A549 (cell line): ENCODE measurements around the gene CYP27B1. TPM values are rescaled to one million over a fixed set of nuclear protein-coding genes. Genes with fewer than 3 reads are reported as not detected.

Source experiments
- ATAC-seq, 2 experiments: fragments of 200-7000 bp in 1 of 2; fragments of >200 bp in 1 of 2; cut with Nextera tagmentation in 1 of 2; cut with Tn5 transposase in 1 of 2; 3 replicates each; pipeline versions ENCODE4 v1.8.0 to v1.9.1; 2018 to 2020; ENCODE audit warnings: mild to moderate bottlenecking in 1 of 2, moderate library complexity in 1 of 2
- CTCF ChIA-PET: fragments of 300-600 bp; sonication (Branson Sonifier 250); formaldehyde crosslinking; extraction: SDS; loops from one replicate; lab custom pipeline; 2021; ENCODE audit warnings: antibody characterized with exemption, inconsistent platforms; lab: Yijun Ruan, JAX
- POLR2A ChIA-PET: fragments of 350-600 bp; formaldehyde crosslinking; extraction: SDS; loops from one replicate; lab custom pipeline; 2021; ENCODE audit warnings: antibody characterized with exemption, inconsistent platforms; lab: Yijun Ruan, JAX
- DNase-seq, 2 experiments: peaks; one replicate each; pipeline versions ENCODE4 v3.0.0 to v3.0.0-alpha.2; 2011 to 2016; ENCODE audit warnings: low read depth in 1 of 2, low spot score in 1 of 2
- FAIRE-seq: peaks from 2 replicates; lab custom pipeline; 2011; peaks lifted over from hg19 to GRCh38; lab: Jason Lieb, UNC
- H3K27ac ChIP-seq, 2 experiments: fragments of >200 bp; sonication (Bioruptor Twin); formaldehyde crosslinking; 3 replicates each; pipeline ENCODE4 v1.5.1; 2016 to 2017
- H3K4me1 ChIP-seq: fragments of >200 bp; sonication (Bioruptor Twin); formaldehyde crosslinking; 3 replicates; pipeline ENCODE4 v1.6.1; 2016
- H3K4me2 ChIP-seq: fragments of >200 bp; sonication (Bioruptor Twin); formaldehyde crosslinking; 3 replicates; pipeline ENCODE4 v1.6.1; 2016
- H3K4me3 ChIP-seq: fragments of >200 bp; sonication (Bioruptor Twin); formaldehyde crosslinking; 3 replicates; pipeline ENCODE4 v1.5.1; 2016
- H3K9me3 ChIP-seq: fragments of >200 bp; sonication (Bioruptor Twin); formaldehyde crosslinking; 3 replicates; pipeline ENCODE4 v1.6.1; 2016
- CBX8 ChIP-seq: fragments of 200-600 bp; sonication (generic); IDR thresholded peaks from 2 replicates; pipeline ENCODE4 v1.6.1; 2016
- EHF ChIP-seq: fragments of 250-450 bp; sonication (Bioruptor Pico); IDR thresholded peaks from 2 replicates; pipeline ENCODE4 v1.5.0; 2020; ENCODE audit warnings: mild to moderate bottlenecking
- EP300 ChIP-seq, 2 experiments: fragments of >200 bp; sonication (Bioruptor Twin); formaldehyde crosslinking; IDR thresholded peaks; 2 replicates in 1 of 2; 3 replicates in 1 of 2; pipeline ENCODE4 v1.6.1; 2016 to 2017
- FOSB ChIP-seq: fragments of 250-450 bp; sonication (Bioruptor Pico); IDR thresholded peaks from 2 replicates; pipeline ENCODE4 v1.5.0; 2020; ENCODE audit warnings: mild to moderate bottlenecking, moderate library complexity
- HOXB13 ChIP-seq: fragments of 250-450 bp; sonication (Bioruptor Pico); IDR thresholded peaks from 2 replicates; pipeline ENCODE4 v1.5.0; 2020; ENCODE audit warnings: low read depth, mild to moderate bottlenecking, moderate library complexity
- JUNB ChIP-seq: fragments of >200 bp; sonication (Bioruptor Twin); formaldehyde crosslinking; IDR thresholded peaks from 2 replicates; pipeline ENCODE4 v1.6.1; 2016
- MYC ChIP-seq: IDR thresholded peaks from 2 replicates; pipeline ENCODE4 v1.6.1; 2012; ENCODE audit warnings: mild to moderate bottlenecking, inconsistent platforms, low read length, improper control_type of control experiment, borderline replicate concordance
- NPAS2 ChIP-seq: fragments of 250-450 bp; sonication (Bioruptor Pico); IDR thresholded peaks from 2 replicates; pipeline ENCODE4 v1.8.0; 2022; ENCODE audit warnings: mild to moderate bottlenecking, moderate library complexity, borderline replicate concordance
- PHF8 ChIP-seq: fragments of 200-600 bp; sonication (generic); IDR thresholded peaks from 2 replicates; pipeline ENCODE4 v1.6.1; 2016; ENCODE audit warnings: low read depth, mild to moderate bottlenecking, antibody characterized with exemption, moderate library complexity, borderline replicate concordance
- RAD21 ChIP-seq, 2 experiments: fragments of >200 bp in 1 of 2; sonication (Bioruptor Twin) in 1 of 2; formaldehyde crosslinking in 1 of 2; IDR thresholded peaks in 1 of 2; conservative IDR thresholded peaks in 1 of 2; 2 replicates in 1 of 2; 3 replicates in 1 of 2; pipeline ENCODE4 v1.6.1; 2012 to 2018; ENCODE audit warnings: inconsistent platforms in 1 of 2
- RNF2 ChIP-seq: fragments of 200-600 bp; sonication (generic); IDR thresholded peaks from 2 replicates; pipeline ENCODE4 v1.6.1; 2016; ENCODE audit warnings: low read depth, mild to moderate bottlenecking, antibody characterized with exemption, moderate library complexity, borderline replicate concordance
- SREBF2 ChIP-seq: fragments of 450-650 bp; IDR thresholded peaks from 2 replicates; pipeline ENCODE4 v1.6.1; 2014; ENCODE audit warnings: mild to moderate bottlenecking, moderate library complexity
- TP53 ChIP-seq: fragments of 250-450 bp; sonication (Bioruptor Pico); IDR thresholded peaks from 2 replicates; pipeline ENCODE4 v1.5.0; 2021; ENCODE audit warnings: mild to moderate bottlenecking, moderate library complexity
- ZC3H11A ChIP-seq: fragments of 450-650 bp; IDR thresholded peaks from 2 replicates; pipeline ENCODE4 v1.6.1; 2014; ENCODE audit warnings: antibody characterized with exemption, mild to moderate bottlenecking
- ZNF302 ChIP-seq: fragments of 250-450 bp; sonication (Bioruptor Pico); IDR thresholded peaks from 2 replicates; pipeline ENCODE4 v1.9.0; 2021; ENCODE audit warnings: inconsistent platforms, mild to moderate bottlenecking, moderate library complexity
- WGBS: methylation state at CpG from one replicate; pipeline ENCODE4 v1.1.6; 2017; ENCODE audit errors: missing lambda C conversion rate; 5-methylcytosine and 5-hydroxymethylcytosine counted together
- polyA plus RNA-seq, 4 experiments: library from polyadenylated mRNA; depleted of rRNA in 3 of 4; stranded (reverse); fragments of >200 nt; fragmentation: RNase III in 1 of 4; extraction: RNeasy Plus Mini Kit Qiagen cat#74134 plus additional on column Dnase treatment in 1 of 4; gene quantifications; 2 replicates in 3 of 4; 3 replicates in 1 of 4; pipeline ENCODE4 v1.2.3, GENCODE V29; 2011 to 2017
- TF ChIP-seq, protein P1 (sequence below): fragments of 250-450 bp; sonication (Bioruptor Pico); IDR thresholded peaks from 2 replicates; pipeline ENCODE4 v1.5.0; 2021; ENCODE audit warnings: mild to moderate bottlenecking, moderate library complexity, borderline replicate concordance
- TF ChIP-seq, protein P2 (sequence below): fragments of 200-600 bp; sonication (generic); IDR thresholded peaks from 2 replicates; pipeline ENCODE4 v1.6.1; 2016; ENCODE audit warnings: antibody characterized with exemption, mild to moderate bottlenecking, moderate library complexity
- TF ChIP-seq, protein P3 (sequence below): fragments of 150-350 bp; IDR thresholded peaks from 2 replicates; pipeline ENCODE4 v1.6.1; 2014; ENCODE audit warnings: low read depth, mild to moderate bottlenecking, low read length
- TF ChIP-seq, protein P4 (sequence below): fragments of >200 bp; sonication (Bioruptor Twin); formaldehyde crosslinking; IDR thresholded peaks from 2 replicates; pipeline ENCODE4 v1.6.1; 2016
- TF ChIP-seq, protein P5 (sequence below): IDR thresholded peaks from 2 replicates; pipeline ENCODE4 v1.6.1; 2012; ENCODE audit warnings: low read depth, borderline replicate concordance

Gene CYP27B1
- polyA plus RNA-seq, 2 of the 4 experiments (the other 2 are of a cell fraction) = 1.9 to 2.3 TPM

DNA sequence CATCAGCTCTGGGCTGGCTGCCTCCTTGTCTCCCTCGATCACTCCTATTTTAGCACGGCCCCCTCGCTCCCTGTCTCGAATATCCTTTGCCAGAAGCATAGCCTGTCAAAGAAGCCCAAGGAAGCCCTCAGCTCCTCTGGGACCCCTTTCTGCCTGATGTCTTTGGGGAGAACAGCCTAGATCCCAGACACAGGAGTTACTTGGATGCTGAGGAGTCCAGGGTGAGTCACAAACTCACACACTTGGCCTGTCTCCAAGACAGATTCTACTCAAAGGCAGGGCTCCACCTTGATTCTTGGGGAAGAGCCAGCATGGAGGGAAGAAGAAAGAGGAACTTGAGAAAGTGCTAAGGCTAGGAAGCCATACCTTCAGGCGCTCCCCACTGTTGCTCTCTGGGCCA is 43.6 kb upstream of the CYP27B1 start (continued):
- TF ChIP-seq, protein P1, sequence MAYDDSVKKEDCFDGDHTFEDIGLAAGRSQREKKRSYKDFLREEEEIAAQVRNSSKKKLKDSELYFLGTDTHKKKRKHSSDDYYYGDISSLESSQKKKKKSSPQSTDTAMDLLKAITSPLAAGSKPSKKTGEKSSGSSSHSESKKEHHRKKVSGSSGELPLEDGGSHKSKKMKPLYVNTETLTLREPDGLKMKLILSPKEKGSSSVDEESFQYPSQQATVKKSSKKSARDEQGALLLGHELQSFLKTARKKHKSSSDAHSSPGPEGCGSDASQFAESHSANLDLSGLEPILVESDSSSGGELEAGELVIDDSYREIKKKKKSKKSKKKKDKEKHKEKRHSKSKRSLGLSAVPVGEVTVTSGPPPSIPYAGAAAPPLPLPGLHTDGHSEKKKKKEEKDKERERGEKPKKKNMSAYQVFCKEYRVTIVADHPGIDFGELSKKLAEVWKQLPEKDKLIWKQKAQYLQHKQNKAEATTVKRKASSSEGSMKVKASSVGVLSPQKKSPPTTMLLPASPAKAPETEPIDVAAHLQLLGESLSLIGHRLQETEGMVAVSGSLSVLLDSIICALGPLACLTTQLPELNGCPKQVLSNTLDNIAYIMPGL = no peak
- TF ChIP-seq, protein P2, sequence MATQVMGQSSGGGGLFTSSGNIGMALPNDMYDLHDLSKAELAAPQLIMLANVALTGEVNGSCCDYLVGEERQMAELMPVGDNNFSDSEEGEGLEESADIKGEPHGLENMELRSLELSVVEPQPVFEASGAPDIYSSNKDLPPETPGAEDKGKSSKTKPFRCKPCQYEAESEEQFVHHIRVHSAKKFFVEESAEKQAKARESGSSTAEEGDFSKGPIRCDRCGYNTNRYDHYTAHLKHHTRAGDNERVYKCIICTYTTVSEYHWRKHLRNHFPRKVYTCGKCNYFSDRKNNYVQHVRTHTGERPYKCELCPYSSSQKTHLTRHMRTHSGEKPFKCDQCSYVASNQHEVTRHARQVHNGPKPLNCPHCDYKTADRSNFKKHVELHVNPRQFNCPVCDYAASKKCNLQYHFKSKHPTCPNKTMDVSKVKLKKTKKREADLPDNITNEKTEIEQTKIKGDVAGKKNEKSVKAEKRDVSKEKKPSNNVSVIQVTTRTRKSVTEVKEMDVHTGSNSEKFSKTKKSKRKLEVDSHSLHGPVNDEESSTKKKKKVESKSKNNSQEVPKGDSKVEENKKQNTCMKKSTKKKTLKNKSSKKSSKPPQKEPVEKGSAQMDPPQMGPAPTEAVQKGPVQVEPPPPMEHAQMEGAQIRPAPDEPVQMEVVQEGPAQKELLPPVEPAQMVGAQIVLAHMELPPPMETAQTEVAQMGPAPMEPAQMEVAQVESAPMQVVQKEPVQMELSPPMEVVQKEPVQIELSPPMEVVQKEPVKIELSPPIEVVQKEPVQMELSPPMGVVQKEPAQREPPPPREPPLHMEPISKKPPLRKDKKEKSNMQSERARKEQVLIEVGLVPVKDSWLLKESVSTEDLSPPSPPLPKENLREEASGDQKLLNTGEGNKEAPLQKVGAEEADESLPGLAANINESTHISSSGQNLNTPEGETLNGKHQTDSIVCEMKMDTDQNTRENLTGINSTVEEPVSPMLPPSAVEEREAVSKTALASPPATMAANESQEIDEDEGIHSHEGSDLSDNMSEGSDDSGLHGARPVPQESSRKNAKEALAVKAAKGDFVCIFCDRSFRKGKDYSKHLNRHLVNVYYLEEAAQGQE = no peak

DNA sequence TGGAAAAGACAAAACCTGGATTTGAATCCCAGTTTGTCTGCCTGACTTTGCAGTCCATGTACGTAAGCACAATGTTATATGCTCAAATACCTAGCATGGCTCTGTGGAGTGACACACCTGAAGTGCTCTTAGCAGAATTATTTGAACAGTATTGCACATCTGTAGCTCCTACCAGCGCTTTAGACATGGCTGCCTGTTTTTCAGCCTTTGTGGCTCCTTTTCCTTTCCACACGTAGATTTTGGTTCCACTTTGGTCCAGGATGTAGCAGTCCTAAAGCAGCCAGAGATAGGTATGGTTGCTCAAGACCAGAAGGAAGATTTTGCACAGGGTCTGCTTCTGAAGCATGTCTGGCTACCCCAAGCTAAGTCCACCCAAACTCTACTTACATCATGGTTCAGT is 42.5 kb upstream of the CYP27B1 start:
- Histone ChIP-seq H3K9me3 (no peaks in the 10 kb centered on the region), H3K27ac (no peak overlapping the region), H3K4me3 (no peak overlapping the region), H3K4me2 (no peak overlapping the region), H3K4me1 (peaks cover 11% of the 10 kb centered on the region)
- ChIA-PET CTCF (interaction anchor here (1.1 to 2.7 kb wide), 7 partner anchors 9 to 95 kb away, joined by 3 to 13 read pairs (median 5); partner anchors contain the start of gene TSFM), POLR2A (no interaction called here)
- no peak for ATAC-seq
- 79% methylated on average over 3 of the region's 3 CpGs for WGBS
- DNase-seq = no peak
- TF ChIP-seq TP53 (CRISPR knock-in tag) (no peak), RNF2 (no peak), EP300 (IDR thresholded peaks at IDR 0.05) (no peak)
- peak; percentile 77 for FAIRE-seq

DNA sequence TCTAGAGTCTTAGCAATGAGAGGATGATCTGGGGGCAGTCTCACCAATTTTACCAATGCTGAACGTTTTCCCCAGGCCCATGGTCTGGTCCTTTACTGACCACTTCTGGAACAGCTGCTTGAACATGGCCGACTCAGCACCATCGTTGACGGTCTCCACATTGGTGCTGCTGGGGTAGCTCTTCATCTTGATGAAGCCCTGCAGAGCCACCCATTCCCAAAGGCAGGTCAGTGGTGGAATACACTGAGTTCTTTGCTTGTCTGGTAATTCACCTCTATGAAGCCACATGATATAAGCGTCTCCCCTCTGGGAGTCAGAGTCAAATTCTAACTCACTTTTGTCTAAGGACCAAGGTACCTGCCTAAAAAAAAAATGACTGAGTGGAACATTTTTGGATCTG is 41.5 kb upstream of the CYP27B1 start:
- WGBS = 68% methylated on average over 5 of the region's 5 CpGs
- Histone ChIP-seq H3K27ac (no peak overlapping the region), H3K4me1 (peaks cover 11% of the 10 kb centered on the region), H3K4me2 (no peak overlapping the region), H3K9me3 (no peaks in the 10 kb centered on the region), H3K4me3 (no peak overlapping the region)
- no peak for ATAC-seq
- DNase-seq = no peak
- ChIA-PET POLR2A (no interaction called here), CTCF (interaction anchor here (0.6 to 1.7 kb wide), 5 partner anchors 24 to 94 kb away, joined by 3 to 6 read pairs (median 4); partner anchors contain the start of gene TSFM)
- no peak for FAIRE-seq
- TF ChIP-seq FOSB (CRISPR knock-in tag) (no peak), HOXB13 (CRISPR knock-in tag) (no peak), ZNF302 (CRISPR knock-in tag) (no peak), PHF8 (no peak), CBX8 (no peak), RAD21 (conservative IDR thresholded peaks at IDR 0.05 in 1 of 2, IDR thresholded peaks at IDR 0.05 in 1 of 2) (no peak), ZC3H11A (no peak), SREBF2 (no peak), JUNB (no peak), EHF (CRISPR knock-in tag) (no peak), MYC (no peak), NPAS2 (CRISPR knock-in tag) (no peak)
- TF ChIP-seq, protein P1 = no peak
- TF ChIP-seq, protein P3, sequence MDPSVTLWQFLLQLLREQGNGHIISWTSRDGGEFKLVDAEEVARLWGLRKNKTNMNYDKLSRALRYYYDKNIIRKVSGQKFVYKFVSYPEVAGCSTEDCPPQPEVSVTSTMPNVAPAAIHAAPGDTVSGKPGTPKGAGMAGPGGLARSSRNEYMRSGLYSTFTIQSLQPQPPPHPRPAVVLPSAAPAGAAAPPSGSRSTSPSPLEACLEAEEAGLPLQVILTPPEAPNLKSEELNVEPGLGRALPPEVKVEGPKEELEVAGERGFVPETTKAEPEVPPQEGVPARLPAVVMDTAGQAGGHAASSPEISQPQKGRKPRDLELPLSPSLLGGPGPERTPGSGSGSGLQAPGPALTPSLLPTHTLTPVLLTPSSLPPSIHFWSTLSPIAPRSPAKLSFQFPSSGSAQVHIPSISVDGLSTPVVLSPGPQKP = no peak
- TF ChIP-seq, protein P4, sequence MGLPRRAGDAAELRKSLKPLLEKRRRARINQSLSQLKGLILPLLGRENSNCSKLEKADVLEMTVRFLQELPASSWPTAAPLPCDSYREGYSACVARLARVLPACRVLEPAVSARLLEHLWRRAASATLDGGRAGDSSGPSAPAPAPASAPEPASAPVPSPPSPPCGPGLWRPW = no peak
- TF ChIP-seq, protein P2 = no peak
- TF ChIP-seq, protein P5, sequence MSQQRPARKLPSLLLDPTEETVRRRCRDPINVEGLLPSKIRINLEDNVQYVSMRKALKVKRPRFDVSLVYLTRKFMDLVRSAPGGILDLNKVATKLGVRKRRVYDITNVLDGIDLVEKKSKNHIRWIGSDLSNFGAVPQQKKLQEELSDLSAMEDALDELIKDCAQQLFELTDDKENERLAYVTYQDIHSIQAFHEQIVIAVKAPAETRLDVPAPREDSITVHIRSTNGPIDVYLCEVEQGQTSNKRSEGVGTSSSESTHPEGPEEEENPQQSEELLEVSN = no peak
